Measurements from ENCODE around the gene LIPC. TPM values are rescaled to one million over a fixed set of nuclear protein-coding genes. Genes with fewer than 3 reads are reported as not detected.

LIPC gene
- total RNA-seq, 1 experiment from 2014 or later, result not detected

GRCh38 chr15:58460872-58461271 lies 29.1 kb downstream of the LIPC start:
- Mint-ChIP-seq H3K27ac (no peak overlapping the region), H3K4me1 (peaks cover 2% of the 10 kb centered on the region; the same call in 1 of the 2 replicates), H3K9me3 (no peaks in the 10 kb centered on the region), H3K36me3 (no peaks in the 10 kb centered on the region), H3K27me3 (ENCODE audit: low read depth) (no peaks in the 10 kb centered on the region), H3K4me3 (no peak overlapping the region)
- ATAC-seq, result no peak
- ChIA-PET CTCF (interaction anchor here (0.6 to 0.8 kb wide), 2 partner anchors 187 to 192 kb away, joined by 3 read pairs; no protein-coding TSS in a partner anchor), POLR2A (interaction anchor here (0.5 kb wide), 1 partner anchor 259 kb away, joined by 4 read pairs; no protein-coding TSS in a partner anchor)
- no peak for DNase-seq (ENCODE audit: low spot score)
- no peak for TF ChIP-seq ATF6 (CRISPR knock-in tag; IDR thresholded peaks at IDR 0.05)
- TF ChIP-seq ZNF671 (CRISPR knock-in tag; IDR thresholded peaks at IDR 0.05), result no peak
- no peak for TF ChIP-seq GABPB1 (CRISPR knock-in tag; IDR thresholded peaks at IDR 0.05)
- TF ChIP-seq CBFB (CRISPR knock-in tag; IDR thresholded peaks at IDR 0.05; ENCODE audit: low read depth), result no peak
- TF ChIP-seq EMX1 (CRISPR knock-in tag; IDR thresholded peaks at IDR 0.05), result no peak
- TF ChIP-seq ZBTB21 (CRISPR knock-in tag; IDR thresholded peaks at IDR 0.05; ENCODE audit: borderline replicate concordance), result no peak
- no peak for TF ChIP-seq IRF2 (CRISPR knock-in tag; IDR thresholded peaks at IDR 0.05; ENCODE audit: borderline replicate concordance, low read depth)
- TF ChIP-seq NFE2L1 (CRISPR knock-in tag; IDR thresholded peaks at IDR 0.05), result no peak
- TF ChIP-seq SMAD3 (CRISPR knock-in tag; IDR thresholded peaks at IDR 0.05; ENCODE audit: borderline replicate concordance), result no peak

GRCh38 chr15:58462547-58462946 lies 30.8 kb downstream of the LIPC start:
- peaks cover 8% of the 10 kb centered on the region; the same call in 1 of the 2 replicates for H3K4me1 Mint-ChIP-seq
- ChIA-PET POLR2A (no interaction called here), CTCF (interaction anchor here (1.0 kb wide), 1 partner anchor 235 kb away, joined by 3 read pairs; no protein-coding TSS in a partner anchor)
- ATAC-seq (peak; percentile 76), DNase-seq (ENCODE audit: low spot score) (no peak)
- no peaks in the 10 kb centered on the region for H3K27me3 Mint-ChIP-seq (ENCODE audit: low read depth)
- H3K36me3 Mint-ChIP-seq, result no peaks in the 10 kb centered on the region
- no peak overlapping the region for H3K4me3 Mint-ChIP-seq
- H3K9me3 Mint-ChIP-seq, result no peaks in the 10 kb centered on the region
- H3K27ac Mint-ChIP-seq, result no peak overlapping the region
- TF ChIP-seq ZNF396 (CRISPR knock-in tag; IDR thresholded peaks at IDR 0.05; ENCODE audit: borderline replicate concordance) (no peak), SOX15 (CRISPR knock-in tag; IDR thresholded peaks at IDR 0.05) (no peak), ZBTB43 (CRISPR knock-in tag; IDR thresholded peaks at IDR 0.05) (no peak), NR1H2 (CRISPR knock-in tag; IDR thresholded peaks at IDR 0.05) (no peak), ZNF512 (CRISPR knock-in tag; IDR thresholded peaks at IDR 0.05; ENCODE audit: borderline replicate concordance) (no peak), ZBTB21 (CRISPR knock-in tag; IDR thresholded peaks at IDR 0.05; ENCODE audit: borderline replicate concordance) (no peak)

- ATAC-seq, result no peak
- Mint-ChIP-seq H3K4me1 (peaks cover 10% of the 10 kb centered on the region; the same call in 1 of the 2 replicates), H3K27me3 (ENCODE audit: low read depth) (no peaks in the 10 kb centered on the region), H3K4me3 (no peak overlapping the region), H3K27ac (no peak overlapping the region), H3K9me3 (no peaks in the 10 kb centered on the region), H3K36me3 (no peaks in the 10 kb centered on the region)
- ChIA-PET POLR2A (no interaction called here), CTCF (interaction anchor here (1.0 kb wide), 1 partner anchor 235 kb away, joined by 3 read pairs; no protein-coding TSS in a partner anchor)
- no peak for DNase-seq (ENCODE audit: low spot score)
- TF ChIP-seq CREB1 (CRISPR knock-in tag; IDR thresholded peaks at IDR 0.05) (no peak), AFF4 (CRISPR knock-in tag; IDR thresholded peaks at IDR 0.05; ENCODE audit: borderline replicate concordance) (no peak), SP1 (CRISPR knock-in tag; conservative IDR thresholded peaks at IDR 0.05) (no peak), HMGA2 (CRISPR knock-in tag; IDR thresholded peaks at IDR 0.05) (no peak), USF2 (CRISPR knock-in tag; IDR thresholded peaks at IDR 0.05) (no peak), E2F1 (CRISPR knock-in tag; IDR thresholded peaks at IDR 0.05) (no peak)
Observed at GRCh38 chr15:58462973-58463663, 31.3 kb downstream of the LIPC start.
